ENCODE measurements around the gene DNAJC16.
"Not testable (repeated sequence)": the region's sequence is repeated elsewhere in the genome, so short reads cannot be mapped to it uniquely, and the experiment has no call there.

Gene DNAJC16

DNA sequence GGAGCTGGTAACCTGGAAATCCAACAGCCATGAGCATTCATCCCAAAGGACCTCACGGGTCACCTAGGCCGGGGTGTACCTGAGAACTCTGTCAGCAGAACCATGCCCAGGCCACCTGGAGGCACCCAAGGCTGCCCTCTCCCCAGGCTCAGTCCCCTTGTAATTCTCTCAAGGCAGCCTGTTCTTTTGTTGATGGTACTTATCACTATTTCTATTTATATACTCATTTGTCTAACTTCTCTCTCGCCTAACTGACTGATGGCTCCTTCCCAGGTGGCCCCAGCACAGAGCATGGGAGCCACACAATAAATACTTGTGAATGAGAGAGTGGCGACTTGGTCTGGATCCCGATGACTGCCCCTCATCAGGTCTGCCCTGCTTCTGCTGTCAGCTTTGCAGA, 19.4 kb upstream of the DNAJC16 start:
- DNase-seq (ENCODE audit: low read depth) = no peak

DNA sequence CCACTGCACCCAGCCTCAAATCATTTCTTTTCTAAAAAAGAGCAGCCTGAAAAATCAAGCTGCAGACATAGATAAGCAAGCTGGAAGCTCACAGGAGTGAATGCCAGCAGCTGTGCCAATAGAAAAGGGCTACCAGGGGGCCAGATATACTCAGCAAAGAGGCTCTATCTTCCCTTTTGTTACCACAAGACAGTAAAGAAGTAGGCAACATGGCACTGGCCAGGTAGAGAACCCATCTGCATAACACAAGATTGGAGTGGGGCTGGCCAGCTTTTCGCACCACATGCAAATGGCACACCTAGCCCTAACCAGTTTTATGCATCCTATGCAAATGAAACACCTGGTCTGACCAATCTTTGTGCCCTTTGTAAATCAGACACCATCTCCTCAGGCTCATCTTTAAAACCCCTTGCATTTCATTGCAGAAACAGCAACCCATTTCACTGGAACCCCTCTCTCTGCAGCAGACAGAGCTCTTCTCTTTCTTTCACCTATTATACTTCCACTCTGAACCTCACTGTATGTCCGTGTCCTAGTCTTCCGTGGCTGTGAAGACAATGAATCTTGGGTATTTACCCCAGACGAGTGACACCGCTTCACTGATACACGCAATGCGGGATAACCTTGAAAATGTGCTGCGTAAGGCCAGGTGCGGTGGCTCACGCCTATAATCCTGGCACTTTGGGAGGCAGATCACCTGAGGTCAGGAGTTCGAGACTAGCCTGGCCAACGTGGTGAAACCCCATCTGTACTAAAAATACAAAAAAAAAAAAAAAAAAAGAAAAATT, 17.8 kb upstream of the DNAJC16 start:
- DNase-seq (ENCODE audit: low read depth) = no peak

DNA sequence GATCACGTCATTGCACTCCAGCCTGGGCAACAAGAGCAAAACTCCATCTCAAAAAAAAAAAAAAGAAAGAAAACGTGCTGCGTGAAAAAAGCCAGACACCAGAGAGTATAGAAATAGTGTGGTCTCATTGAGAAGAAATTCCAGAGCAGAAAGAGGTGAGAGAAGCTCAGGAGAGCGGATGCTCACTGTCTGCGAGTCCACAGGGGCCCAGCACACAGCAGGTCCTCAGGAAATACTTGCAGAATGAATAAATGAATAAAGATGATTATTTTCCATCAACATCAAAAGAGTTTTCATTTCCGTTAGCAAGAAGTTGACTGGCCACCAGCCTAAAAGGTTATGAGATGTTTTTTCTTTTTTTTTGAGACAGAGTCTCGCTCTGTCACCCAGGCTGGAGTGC, 17.1 kb upstream of the DNAJC16 start:
- DNase-seq (ENCODE audit: low read depth) = no peak

DNA sequence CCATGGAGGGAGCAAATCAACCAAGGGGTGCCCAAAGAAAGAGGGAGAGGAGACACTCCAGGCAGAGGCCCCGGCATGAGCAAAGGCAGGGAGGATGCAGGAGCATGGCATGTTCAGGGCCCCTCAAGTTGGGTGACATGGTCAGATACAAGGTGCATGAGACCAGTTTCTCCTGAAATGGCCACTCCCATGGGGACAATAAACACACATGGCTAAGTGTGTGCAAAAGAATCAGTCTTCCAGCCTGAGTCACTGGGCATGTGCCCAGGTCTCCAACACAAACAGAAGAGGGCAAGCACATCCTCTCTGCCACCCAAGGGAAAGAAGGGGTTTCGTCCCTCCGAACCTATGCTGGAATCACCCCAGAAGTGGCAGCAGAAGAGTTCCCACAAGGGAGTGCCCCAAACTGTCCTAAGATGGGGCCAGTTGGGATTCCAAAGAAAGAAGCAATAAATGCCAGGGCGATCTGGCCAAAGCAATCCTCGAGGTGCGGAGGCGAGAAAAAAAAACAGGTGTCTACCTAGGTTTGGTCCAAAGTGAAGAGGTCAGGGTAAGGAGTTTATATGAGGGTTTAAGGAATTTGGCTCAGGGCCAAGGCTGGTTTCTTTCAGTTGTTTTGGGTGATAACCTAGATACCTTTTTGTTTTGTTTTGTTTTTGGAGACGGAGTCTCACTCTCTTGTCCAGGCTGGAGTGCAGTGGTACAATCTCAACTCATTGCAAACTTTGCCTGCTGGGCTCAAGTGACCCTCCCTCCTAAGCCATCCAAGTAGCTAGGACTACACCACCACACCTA, 15.8 kb upstream of the DNAJC16 start:
- DNase-seq (ENCODE audit: low read depth) = no peak

DNA sequence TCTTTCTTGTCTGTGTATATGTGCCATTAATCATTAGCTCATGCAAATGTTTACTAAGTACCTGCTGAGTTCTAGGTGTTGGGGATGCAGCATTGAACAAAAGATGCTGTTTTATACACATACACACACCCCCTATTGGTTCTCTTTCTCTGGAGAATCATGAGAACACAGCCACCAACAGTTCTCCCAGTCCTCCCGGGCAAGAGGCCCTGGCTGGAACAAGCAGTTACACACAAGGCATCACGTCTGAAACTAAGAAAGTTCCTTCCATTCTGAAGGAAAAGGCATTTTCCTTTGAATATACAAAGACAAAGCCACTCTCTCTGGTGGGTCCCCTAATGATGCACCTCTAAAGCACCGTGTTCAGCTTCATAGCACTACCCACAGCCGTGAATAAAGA, 13.5 kb upstream of the DNAJC16 start:
- no peak for DNase-seq (ENCODE audit: low read depth)

DNA sequence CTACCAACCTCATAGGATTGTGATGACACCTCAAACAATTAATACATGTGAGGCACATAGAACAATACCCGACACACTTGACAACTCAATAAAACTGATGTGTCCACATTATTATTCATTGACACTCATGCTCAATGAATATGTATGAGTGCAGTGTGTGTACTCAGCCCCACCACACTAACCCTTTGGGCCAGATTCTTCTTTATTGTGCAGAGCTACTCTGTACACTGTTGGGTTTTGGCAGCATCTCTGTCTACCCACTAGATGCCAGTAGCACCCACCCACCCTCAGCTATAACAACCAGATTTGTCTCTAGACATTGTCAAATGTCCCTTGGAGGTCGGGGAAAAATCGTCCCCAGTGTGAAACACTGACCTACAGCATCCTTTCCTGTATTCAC, 12.7 kb upstream of the DNAJC16 start:
- DNase-seq (ENCODE audit: low read depth) = no peak

DNA sequence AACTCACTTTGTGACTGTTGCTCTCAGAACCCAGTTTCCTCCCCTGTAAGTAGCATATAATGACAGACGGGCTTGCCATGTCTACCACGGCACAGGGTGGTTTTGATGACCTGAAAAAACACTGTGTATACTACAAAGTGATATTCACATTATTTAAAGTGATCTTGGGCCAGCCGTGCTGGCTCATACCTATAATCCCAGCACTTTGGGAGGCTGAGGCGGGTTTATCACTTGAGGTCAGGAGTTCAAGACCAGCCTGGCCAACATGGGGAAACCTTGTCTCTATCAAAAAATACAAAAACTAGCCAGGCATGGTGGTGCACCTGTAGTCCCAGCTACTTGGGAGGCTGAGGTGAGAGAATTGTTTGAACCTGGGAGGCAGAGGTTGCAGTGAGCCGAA, 12.1 kb upstream of the DNAJC16 start:
- DNase-seq (ENCODE audit: low read depth) = not testable (repeated sequence)

DNA sequence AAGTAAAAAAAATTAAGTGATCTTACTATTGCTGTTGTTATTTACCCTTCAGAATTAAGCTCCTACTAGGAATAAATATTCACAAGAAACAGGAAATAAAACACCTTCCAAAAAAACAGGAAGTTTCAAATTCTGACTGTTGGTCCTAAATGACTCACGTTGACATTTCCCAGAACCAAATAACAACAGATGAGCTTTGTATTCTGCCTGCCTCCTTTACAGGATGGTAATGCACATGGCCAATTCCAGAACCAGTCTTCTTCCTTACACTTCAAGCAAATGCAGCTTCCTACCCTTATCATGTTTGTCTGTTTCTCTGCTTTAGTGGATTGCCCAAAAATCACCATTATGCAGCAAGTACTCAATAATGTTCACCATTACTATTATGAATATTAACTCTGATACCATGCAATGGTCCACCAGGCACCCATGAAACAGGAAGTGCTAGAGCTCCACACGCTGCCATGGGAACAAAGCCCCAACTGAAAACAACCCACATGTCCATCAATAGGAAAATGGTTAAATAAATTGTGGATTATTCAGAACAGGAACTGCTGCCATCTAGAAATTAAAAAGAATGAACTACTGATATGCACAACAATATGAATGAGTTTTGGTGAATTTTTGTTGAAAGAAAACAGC, 11.5 kb upstream of the DNAJC16 start:
- DNase-seq (ENCODE audit: low read depth) = no peak

DNA sequence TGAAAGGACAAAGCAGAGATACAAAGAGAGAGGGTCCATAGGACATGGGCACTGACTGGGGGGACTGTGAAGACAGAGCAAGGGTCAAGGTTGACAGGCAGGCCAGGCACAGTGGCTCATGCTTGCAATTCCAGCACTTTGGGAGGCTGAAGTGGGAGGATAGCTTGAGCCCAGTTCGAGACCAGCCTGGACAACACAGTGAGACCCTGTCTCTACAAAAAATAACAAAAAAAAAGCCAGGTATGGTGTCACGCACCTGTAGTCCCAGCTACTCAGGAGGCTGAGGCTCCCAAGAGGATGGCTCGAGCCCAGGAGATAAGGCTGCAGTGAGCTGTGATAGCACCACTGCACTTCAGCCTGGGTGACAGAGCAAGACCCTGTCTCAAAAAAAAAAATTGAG, 7.0 kb upstream of the DNAJC16 start:
- no peak for DNase-seq (ENCODE audit: low read depth)

DNA sequence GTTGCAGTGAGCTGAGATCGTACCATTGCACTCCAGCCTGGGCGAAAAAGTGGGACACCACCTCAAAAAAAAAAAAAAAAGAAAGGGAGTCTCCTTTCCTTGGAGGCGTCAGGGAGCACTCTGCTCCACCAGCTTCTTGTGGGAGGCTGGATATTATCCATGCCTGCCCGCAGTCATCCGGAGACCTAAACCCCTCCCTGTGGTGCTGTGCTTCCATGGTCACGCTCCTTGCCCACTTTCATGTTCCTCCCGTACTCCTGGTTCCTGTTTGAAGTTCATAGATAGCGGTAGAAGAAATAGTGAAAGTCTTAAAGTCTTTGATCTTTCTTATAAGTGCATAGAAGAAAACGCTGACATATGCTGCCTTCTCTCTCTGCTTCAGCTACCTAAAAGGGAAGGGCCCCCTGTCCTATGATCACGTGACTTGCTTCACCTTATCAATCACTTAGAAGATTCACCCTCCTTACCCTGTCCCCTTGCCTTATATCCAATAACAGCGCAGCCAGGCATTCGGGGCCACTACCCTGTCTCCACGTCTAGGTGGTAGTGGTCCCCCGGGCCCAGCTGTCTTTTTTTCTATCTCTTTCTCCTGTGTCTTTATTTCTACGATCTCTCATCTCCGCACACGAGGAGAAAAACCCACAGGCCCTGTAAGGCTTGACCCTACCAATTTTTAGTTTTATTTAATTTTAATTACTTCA, 5.3 kb upstream of the DNAJC16 start:
- not testable (repeated sequence) for DNase-seq (ENCODE audit: low read depth)

DNA sequence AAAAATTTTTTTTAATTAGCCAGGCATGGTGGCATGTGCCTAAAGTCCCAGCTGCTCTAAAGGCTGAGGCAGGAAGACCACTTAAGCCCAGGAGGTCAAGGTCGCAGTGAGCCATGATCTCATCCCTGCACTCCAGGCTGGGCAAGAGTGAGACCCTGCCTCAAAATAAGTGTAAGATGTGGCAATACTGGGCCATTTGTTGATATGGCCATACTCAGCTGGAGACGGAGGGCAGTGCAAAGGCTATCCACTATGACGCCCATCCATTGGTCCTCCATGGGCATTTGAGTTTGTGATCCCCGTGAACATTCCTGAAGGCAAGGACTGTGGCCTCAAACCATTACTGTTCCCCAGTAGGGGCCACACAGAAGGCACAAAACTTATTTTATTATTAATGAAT, 4.1 kb upstream of the DNAJC16 start:
- no peak for DNase-seq (ENCODE audit: low read depth)

DNA sequence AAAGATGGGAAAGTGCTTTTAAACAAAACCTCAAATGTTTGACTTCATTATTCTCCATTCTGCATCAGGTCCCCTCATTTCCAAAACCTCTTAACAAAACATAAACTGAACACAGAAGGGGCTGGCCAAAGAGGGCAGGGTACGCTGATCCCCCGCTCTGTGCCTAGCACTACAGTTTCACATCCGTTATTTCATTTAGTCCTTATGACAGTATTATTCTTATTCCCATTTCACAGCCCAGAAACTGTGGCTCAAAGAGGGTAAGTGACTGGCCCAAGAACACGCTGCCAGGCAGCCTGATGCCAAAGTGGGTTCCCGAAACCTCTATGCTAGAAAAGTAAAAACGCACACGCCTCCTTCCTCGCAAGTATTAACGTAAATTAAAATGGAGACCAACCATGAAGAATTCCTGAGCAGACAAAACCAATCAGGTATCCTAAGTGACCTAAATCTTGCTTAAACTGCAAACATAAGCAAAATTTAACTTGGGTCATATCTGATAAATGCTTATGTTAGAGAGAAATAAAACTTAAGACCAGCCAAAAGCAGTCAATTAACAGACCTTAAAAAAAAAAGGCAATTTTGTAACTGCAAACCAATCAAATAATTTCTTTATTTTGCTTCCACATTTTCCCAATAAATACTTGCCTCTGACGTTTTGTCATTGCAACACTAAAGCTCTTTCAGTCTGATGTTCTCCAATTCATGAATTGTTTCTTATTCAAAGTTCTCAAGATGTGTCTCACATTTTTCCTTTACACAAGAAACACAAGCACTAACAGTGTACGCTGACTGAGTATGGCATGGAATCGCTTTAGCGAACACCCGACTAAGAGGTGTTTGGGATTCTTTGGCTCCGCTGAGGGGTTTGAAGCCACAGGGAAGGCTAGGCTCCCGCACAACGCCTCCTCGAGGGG, 3.3 kb upstream of the DNAJC16 start:
- no peak for DNase-seq (ENCODE audit: low read depth)

DNA sequence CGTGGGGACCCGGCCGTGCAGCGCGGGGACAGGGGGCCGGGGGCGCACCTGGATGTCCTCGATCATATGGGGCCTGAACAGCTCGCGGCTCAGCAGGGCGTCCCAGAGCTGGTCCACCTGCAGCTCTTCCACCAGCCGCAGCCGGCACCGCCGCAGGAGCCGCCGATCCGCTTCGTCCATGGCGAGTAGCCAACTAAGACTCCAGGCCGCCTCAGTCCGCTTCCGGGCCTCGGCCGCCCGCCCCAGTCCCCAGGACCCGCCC, 2.7 kb upstream of the DNAJC16 start, which contains the start of gene CASP9:
CASP9 (minus strand) TSS at position 195 of the 262 bp plus-strand sequence; CDS start at position 180, 15 bp downstream.
- no peak for DNase-seq (ENCODE audit: low read depth)

DNA sequence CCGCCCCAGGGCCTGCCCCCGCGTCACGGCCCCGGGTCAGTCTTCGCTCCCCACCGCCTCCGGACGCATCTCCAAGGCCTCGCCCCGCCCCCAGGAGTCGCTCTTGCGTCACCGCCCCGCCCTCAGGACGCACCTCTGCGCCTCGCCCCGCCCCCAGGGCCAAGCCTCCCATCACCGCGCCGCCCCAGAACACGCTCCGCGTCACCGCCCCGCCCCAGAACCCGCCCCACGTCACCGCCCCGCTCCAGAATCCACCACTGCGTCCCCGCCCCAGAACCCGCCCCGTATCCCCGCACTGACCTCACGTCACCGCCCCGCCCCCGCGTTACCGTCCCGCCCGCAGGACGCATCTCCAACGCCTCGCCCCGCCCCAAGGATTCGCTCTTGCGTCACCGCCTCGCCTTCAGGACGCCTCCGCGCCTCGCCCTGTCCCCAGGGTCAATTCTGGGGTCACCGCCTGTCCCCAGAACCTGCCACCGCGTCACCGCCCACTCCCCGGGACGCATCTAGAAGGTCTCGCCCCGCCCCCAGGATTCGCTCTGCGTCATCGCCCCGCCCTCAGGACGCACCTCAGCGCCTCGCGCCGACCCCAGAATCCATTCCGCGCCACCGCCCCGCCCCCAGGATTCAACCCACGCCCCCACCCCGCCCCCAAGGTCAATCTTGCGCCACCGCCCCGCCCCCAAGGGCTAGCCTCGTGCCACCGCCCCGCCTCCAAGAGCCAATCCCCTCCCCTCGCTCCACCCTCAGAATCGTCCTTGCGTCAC, 2.2 kb upstream of the DNAJC16 start:
- DNase-seq (ENCODE audit: low read depth) = peak; percentile 99

DNA sequence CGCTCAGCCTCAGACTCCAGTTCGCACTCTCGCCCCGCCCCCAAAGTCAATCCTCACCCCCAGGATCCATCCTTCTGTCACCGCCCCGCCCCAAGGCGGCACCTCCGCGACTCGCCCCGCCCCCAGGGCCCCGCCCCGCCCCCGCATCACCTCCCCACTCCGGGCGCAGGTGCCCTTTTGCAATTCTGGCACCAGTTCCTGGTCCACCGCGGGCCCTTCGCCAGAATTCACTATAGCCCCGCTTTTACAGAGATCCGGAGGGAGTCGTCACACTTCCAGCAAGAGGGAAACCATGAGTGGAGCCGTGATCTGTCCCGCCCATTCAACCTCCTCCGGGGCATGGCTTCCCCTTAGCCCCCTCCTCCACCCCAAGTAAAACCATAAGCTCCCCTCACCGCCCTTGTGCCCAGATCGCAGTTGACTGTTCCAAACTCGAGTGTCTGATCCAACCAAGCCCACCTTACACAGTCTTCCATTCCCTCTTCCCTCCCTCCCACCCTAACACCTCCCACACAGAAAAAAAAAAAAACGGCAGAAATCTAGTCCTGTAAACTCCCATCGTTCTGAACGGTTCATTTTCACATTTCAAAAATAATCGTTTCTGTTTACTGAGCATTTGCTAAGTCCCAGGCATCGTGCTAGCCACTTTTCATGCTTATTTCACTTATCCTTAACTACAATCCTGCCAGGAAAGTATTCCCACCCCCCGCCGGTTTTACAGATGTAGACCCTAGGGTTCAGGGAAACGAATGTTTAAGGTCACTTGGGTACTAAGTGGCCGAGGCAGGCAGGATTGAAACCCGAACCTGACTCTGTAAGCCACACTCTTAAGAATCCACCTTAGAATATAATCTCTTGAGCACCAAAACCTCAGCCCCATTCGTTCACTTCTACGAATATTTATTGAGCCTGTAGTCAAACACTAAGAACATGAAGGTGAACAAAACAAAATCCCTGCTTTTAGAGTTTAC, 1.3 kb upstream of the DNAJC16 start:
- DNase-seq (ENCODE audit: low read depth) = no peak

DNA sequence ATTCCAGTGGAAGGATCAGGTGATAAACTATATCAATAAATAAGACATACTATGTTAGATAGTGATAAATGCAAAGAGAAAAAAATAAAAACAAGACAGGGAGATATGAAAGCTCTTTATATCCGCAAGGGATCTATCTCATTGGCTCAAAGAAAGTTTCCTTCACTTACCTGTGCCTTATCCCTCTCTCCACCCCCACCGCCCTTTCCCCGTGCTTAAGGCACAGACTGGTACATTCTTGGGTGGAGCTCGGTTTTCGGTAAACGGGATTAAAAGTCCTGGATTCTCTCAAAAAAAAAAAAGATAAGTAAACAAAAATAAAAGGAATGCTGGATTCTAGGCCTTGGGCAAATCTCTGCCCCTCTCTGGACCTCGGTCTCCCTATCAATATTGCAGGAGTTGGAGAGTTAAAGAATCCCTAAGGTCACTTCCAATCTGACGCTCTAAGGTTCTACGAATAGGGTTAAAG, 593 bp upstream of the DNAJC16 start:
- no peak for DNase-seq (ENCODE audit: low read depth)

DNA sequence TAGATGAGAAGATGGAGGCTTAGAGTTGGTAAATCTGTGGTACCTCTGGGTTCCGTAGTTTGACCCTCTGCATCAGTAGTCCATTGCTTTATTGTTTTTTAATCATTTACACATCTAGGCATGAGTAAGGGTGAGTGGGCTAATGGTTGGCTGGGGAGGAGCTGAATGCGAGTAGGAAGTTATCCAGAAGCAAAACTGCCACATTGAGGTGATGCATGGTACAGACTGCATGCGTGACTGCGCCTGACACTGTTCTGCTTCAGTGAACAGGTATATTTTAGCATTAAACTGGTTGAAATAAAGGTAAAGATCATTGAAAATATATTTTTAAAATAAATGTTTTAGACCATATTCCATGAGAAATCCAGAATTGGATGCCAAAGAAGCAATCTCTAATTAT, 4.4 kb downstream of the DNAJC16 start:
- DNase-seq (ENCODE audit: low read depth) = no peak

DNA sequence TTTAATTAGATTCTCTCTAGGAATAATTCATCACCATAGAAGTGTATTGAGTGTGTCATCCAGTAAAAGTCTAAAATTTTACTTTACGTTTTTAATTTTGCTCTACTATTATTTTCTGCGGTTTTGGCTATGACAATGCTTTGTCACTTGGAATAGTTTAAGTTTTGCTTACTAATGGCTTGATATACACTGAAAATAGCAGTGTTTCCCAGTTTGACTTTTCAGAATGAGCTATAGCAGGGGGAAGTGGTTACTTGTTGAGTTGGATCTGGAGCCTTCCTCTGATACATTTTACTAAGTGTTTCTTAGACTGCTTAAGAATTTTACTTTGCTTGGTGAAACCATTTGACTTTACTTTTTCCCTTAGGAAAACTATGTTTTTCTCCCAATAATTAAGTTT, 5.0 kb downstream of the DNAJC16 start:
- no peak for DNase-seq (ENCODE audit: low read depth)

DNA sequence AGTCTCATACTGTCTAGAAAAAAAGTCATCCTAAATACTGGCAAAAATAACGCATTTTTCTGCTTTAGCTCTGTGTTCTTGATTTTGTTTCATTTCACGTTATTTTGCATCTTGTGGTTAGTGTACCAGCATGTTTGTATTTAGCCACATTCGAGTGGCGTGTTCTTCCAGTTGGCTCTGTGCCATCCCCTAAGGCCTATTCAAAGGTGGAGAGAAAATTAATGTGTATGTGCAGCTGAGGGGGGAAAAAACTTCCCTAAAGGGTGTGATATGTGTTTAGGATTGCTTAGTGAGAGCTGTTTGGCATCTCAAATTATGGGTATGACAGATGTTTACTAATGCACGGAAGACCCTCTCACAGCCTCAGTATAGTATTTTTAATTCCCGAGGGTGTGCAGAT, 12.1 kb downstream of the DNAJC16 start:
- no peak for DNase-seq (ENCODE audit: low read depth)

Measured in stimulated activated CD8-positive, alpha-beta memory T cell treated with anti-CD3 and anti-CD28 coated beads, Interleukin-7, amount 100 ng/mL, for 24 hours (primary cell).